GM12878 (cell line): ENCODE results near the gene STYXL2. TPM values are rescaled to one million over a fixed set of nuclear protein-coding genes. Genes with fewer than 3 reads are reported as not detected.

Experiments
- ATAC-seq: fragments of 200-7000 bp; cut with Tn5 transposase; 3 replicates; pipeline ENCODE4 v1.9.1; 2020; ENCODE audit warnings: mild to moderate bottlenecking, moderate library complexity
- BruUV-seq: library from RNA; stranded (reverse); fragments of 400-500 nt; replicated peaks from 2 replicates; lab custom pipeline; 2021; lab: Mats Ljungman, UMichigan
- CTCF ChIA-PET: fragments of 300-600 bp; sonication (Branson Sonifier 250); formaldehyde crosslinking; extraction: SDS; loops from one replicate; lab custom pipeline; 2021; ENCODE audit warnings: inconsistent platforms; lab: Yijun Ruan, JAX
- POLR2A ChIA-PET: fragments of 350-600 bp; formaldehyde crosslinking; extraction: SDS; loops from one replicate; lab custom pipeline; 2021; ENCODE audit warnings: inconsistent platforms; lab: Charles Lee
- RAD21 ChIA-PET: fragments of 300-600 bp; sonication (Branson Sonifier 250); formaldehyde crosslinking; loops from one replicate; lab custom pipeline; 2023; ENCODE audit warnings: antibody characterized with exemption; ENCODE audit not compliant: unreplicated experiment; lab: Charles Lee
- SMC1A ChIA-PET: fragments of 300-600 bp; sonication (Branson Sonifier 250); formaldehyde crosslinking; loops from one replicate; lab custom pipeline; 2023; ENCODE audit not compliant: unreplicated experiment, uncharacterized antibody; lab: Charles Lee
- DNase-seq: peaks from one replicate; pipeline ENCODE4 v3.0.0-alpha.2; 2011; ENCODE audit warnings: low read depth, low spot score
- FAIRE-seq: peaks from 3 replicates; lab custom pipeline; 2011; peaks lifted over from hg19 to GRCh38; lab: Jason Lieb, UNC
- H2AFZ ChIP-seq: 2 replicates; pipeline ENCODE4 v1.6.0; 2011; ENCODE audit warnings: low read depth, low read length, control low read depth; ENCODE audit not compliant: control insufficient read depth
- H3K27ac ChIP-seq: 2 replicates; pipeline ENCODE4 v1.5.1; 2011; ENCODE audit warnings: control low read depth; ENCODE audit not compliant: control insufficient read depth, insufficient read depth
- H3K27me3 ChIP-seq, 2 experiments: replicated peaks in 1 of 2; 2 replicates each; pipeline versions ENCODE4 v1.6.0 to v1.6.1; 2011; ENCODE audit warnings: low read length in 1 of 2; ENCODE audit not compliant: control insufficient read depth in 2 of 2, insufficient read depth in 2 of 2
- H3K36me3 ChIP-seq, 2 experiments: 2 replicates each; pipeline ENCODE4 v1.5.1; 2011; ENCODE audit warnings: low read length in 1 of 2; ENCODE audit not compliant: control insufficient read depth in 2 of 2, insufficient read depth in 2 of 2
- H3K4me1 ChIP-seq: 2 replicates; pipeline ENCODE4 v1.6.1; 2011; ENCODE audit warnings: mild to moderate bottlenecking, low read length, moderate library complexity, mixed read lengths; ENCODE audit not compliant: control insufficient read depth, insufficient read depth
- H3K4me2 ChIP-seq: 2 replicates; pipeline ENCODE4 v1.6.0; 2011; ENCODE audit warnings: control low read depth; ENCODE audit not compliant: control insufficient read depth, insufficient read depth
- H3K4me3 ChIP-seq: fragments of 200-600 bp; sonication (generic); 2 replicates; pipeline ENCODE4 v1.5.1; 2016
- H3K79me2 ChIP-seq: 2 replicates; pipeline ENCODE4 v1.6.0; 2011; ENCODE audit warnings: low read length; ENCODE audit not compliant: control insufficient read depth, insufficient read depth
- H3K9ac ChIP-seq: 2 replicates; pipeline ENCODE4 v1.8.0; 2011; ENCODE audit warnings: low read length, control low read depth, mixed read lengths; ENCODE audit not compliant: control insufficient read depth, insufficient read depth
- H3K9me3 ChIP-seq: replicated peaks from 3 replicates; pipeline ENCODE4 v1.5.1; 2011; ENCODE audit warnings: mild to moderate bottlenecking, low read length; ENCODE audit not compliant: control insufficient read depth, insufficient read depth
- H4K20me1 ChIP-seq: 2 replicates; pipeline ENCODE4 v1.6.0; 2011; ENCODE audit not compliant: control insufficient read depth, insufficient read depth
- CBFB ChIP-seq: IDR thresholded peaks from 2 replicates; pipeline ENCODE4 v1.6.1; 2016; ENCODE audit warnings: antibody characterized with exemption, low read depth
- MTA2 ChIP-seq: fragments of 450-650 bp; IDR thresholded peaks from 2 replicates; pipeline ENCODE4 v1.6.1; 2016; ENCODE audit warnings: low read depth, mild to moderate bottlenecking, moderate library complexity
- MYC ChIP-seq: IDR thresholded peaks from 2 replicates; pipeline ENCODE4 v1.6.1; 2011; ENCODE audit warnings: mild to moderate bottlenecking, low read length, moderate library complexity, inconsistent platforms; ENCODE audit not compliant: insufficient read depth, insufficient replicate concordance, insufficient read length, severe bottlenecking
- NFIC ChIP-seq: IDR thresholded peaks from 2 replicates; pipeline ENCODE4 v1.6.1; 2012; ENCODE audit warnings: low read depth, mild to moderate bottlenecking, inconsistent platforms, low read length, moderate library complexity
- NFYA ChIP-seq: IDR thresholded peaks from 2 replicates; pipeline ENCODE4 v1.6.1; 2011; ENCODE audit warnings: low read depth, mild to moderate bottlenecking, low read length, improper control_type of control experiment, borderline replicate concordance
- NFYB ChIP-seq: IDR thresholded peaks from 2 replicates; pipeline ENCODE4 v1.6.1; 2011; ENCODE audit warnings: low read depth, mild to moderate bottlenecking, low read length, improper control_type of control experiment, moderate library complexity; ENCODE audit not compliant: insufficient read depth
- PAX8 ChIP-seq: fragments of 450-650 bp; IDR thresholded peaks from 2 replicates; pipeline ENCODE4 v1.6.1; 2017; ENCODE audit warnings: mild to moderate bottlenecking, moderate library complexity
- SIN3A ChIP-seq: IDR thresholded peaks from 2 replicates; pipeline ENCODE4 v1.6.1; 2012; ENCODE audit warnings: low read depth, low read length, improper control_type of control experiment
- ZSCAN29 ChIP-seq: fragments of 450-650 bp; IDR thresholded peaks from 2 replicates; pipeline ENCODE4 v1.6.1; 2017; ENCODE audit warnings: mild to moderate bottlenecking, moderate library complexity
- WGBS: methylation state at CpG from one replicate; pipeline ENCODE4 v1.1.6; 2016; ENCODE audit warnings: low lambda C conversion rate; ENCODE audit not compliant: insufficient replicate concordance, insufficient coverage; ENCODE audit errors: missing lambda C conversion rate; 5-methylcytosine and 5-hydroxymethylcytosine counted together
- in situ Hi-C: fragments of 300-500 bp; cut with MboI; formaldehyde crosslinking; loops from 9 replicates; pipeline ENCODE4 v1.14.3; 2018; ENCODE audit warnings: mixed read lengths
- intact Hi-C: fragments of 100-400 bp; cut with micrococcal nuclease; formaldehyde crosslinking; loops from one replicate; pipeline ENCODE4 v1.14.2; 2022; ENCODE audit not compliant: unreplicated experiment
- polyA plus RNA-seq, 11 experiments: library from polyadenylated mRNA; depleted of rRNA in 4 of 11; unstranded in 6 of 11; stranded (reverse) in 5 of 11; fragments of >200 nt; fragmentation: Nextera tagmentation in 4 of 11; fragmentation: Illumina TruSeq in 1 of 11; extraction: Ambion mirVana in 4 of 11; extraction: Trizol in 1 of 11; gene quantifications; 1 replicate in 1 of 11; 2 replicates in 10 of 11; pipeline versions ENCODE4 v1.2.1 to v1.2.3, GENCODE V29; 2011 to 2016; ENCODE audit warnings: inconsistent platforms in 2 of 11, missing spikeins in 2 of 11, low read depth in 1 of 11
- total RNA-seq, 4 experiments: library from RNA; depleted of rRNA in 3 of 4; stranded (reverse); fragments of >200 nt in 3 of 4; fragmentation: Illumina TruSeq in 1 of 4; extraction: Trizol in 1 of 4; gene quantifications; 2 replicates each; pipeline versions ENCODE4 v1.2.1 to v1.2.3, GENCODE V29; 2013 to 2021

Gene STYXL2
- total and polyA plus RNA-seq, 10 of the 15 experiments (the other 5 are each of a cell fraction or from before 2014, with no cell fraction given) = under 0.01 to 0.08 (median 0.03) TPM; not detected in 7

- Histone ChIP-seq H3K4me3 (no peak overlapping the region), H3K36me3 (no peaks in the 10 kb centered on the region), H3K9ac (no peak overlapping the region), H3K9me3 (no peaks in the 10 kb centered on the region; the same call in 2 of the 3 replicates), H2AFZ (no peak overlapping the region), H3K4me2 (no peak overlapping the region), H4K20me1 (no peaks in the 10 kb centered on the region), H3K4me1 (peaks cover 12% of the 10 kb centered on the region), H3K79me2 (no peaks in the 10 kb centered on the region), H3K27me3 (no peaks in the 10 kb centered on the region), H3K27ac (no peak overlapping the region)
- intact Hi-C loops (no loop called here), in situ Hi-C loops (no loop called here)
- RAD21 ChIA-PET = interaction anchor here (1.0 kb wide), 1 partner anchor 117 kb away, joined by 4 read pairs; the partner anchor contains the start of gene POU2F1
- SMC1A ChIA-PET = interaction anchor here (1.2 kb wide), 1 partner anchor 13 kb away, joined by 3 read pairs; no protein-coding TSS in a partner anchor
- BruUV-seq = no TSS peak
- DNase-seq = no peak
- POLR2A ChIA-PET = no interaction called here
- TF ChIP-seq PAX8 (no peak), ZSCAN29 (no peak), SIN3A (no peak), NFYB (no peak), NFYA (no peak), MYC (no peak), MTA2 (no peak), NFIC (no peak), CBFB (no peak)
- CTCF ChIA-PET = interaction anchor here (1.3 kb wide), 1 partner anchor 20 kb away, joined by 3 read pairs; no protein-coding TSS in a partner anchor
- ATAC-seq = no peak
- WGBS = 81% methylated on average over 5 of the region's 5 CpGs
- no peak for FAIRE-seq
Observed at GRCh38 chr1:167102906-167103573, 9.2 kb downstream of the STYXL2 start.
